Kidney (tissue), 14 donors: ENCODE results near the gene SPTBN5. TPM values are rescaled to one million over a fixed set of nuclear protein-coding genes. Genes with fewer than 3 reads are reported as not detected.

Source experiments
- DNase-seq, 5 donors: peaks; one replicate each; pipeline ENCODE4 v3.0.0-alpha.2; 2013 to 2020
- FAIRE-seq: peaks from 2 replicates; lab custom pipeline; 2012; peaks lifted over from hg19 to GRCh38; lab: Jason Lieb, UNC
- H3K27ac ChIP-seq, 2 donors: one replicate each; pipeline ENCODE4 v1.7.0; 2013; ENCODE audit warnings: low read depth in 2 of 2, low read length in 2 of 2, inconsistent platforms in 1 of 2
- H3K27me3 ChIP-seq: one replicate; pipeline ENCODE4 v1.7.1; 2013; ENCODE audit warnings: low read length, inconsistent platforms; ENCODE audit not compliant: control insufficient read depth, insufficient read depth
- H3K36me3 ChIP-seq, 3 donors: one replicate each; pipeline versions ENCODE4 v1.7.0 to v1.7.1; 2013; ENCODE audit warnings: low read length in 3 of 3, control low read depth in 1 of 3, inconsistent platforms in 1 of 3; ENCODE audit not compliant: insufficient read depth in 3 of 3, control insufficient read depth in 2 of 3
- H3K4me1 ChIP-seq, 3 donors: one replicate each; pipeline versions ENCODE4 v1.7.0 to v1.7.1; 2013; ENCODE audit warnings: low read length in 3 of 3, inconsistent platforms in 1 of 3, low read depth in 1 of 3; ENCODE audit not compliant: control insufficient read depth in 2 of 3, insufficient read depth in 2 of 3
- H3K4me3 ChIP-seq, 3 donors: one replicate each; pipeline versions ENCODE4 v1.7.0 to v1.8.1; 2013; ENCODE audit warnings: low read length in 3 of 3, control low read depth in 1 of 3, inconsistent platforms in 1 of 3
- H3K9ac ChIP-seq, 3 donors: one replicate each; pipeline versions ENCODE4 v1.7.0 to v1.7.1; 2013; ENCODE audit warnings: low read length in 3 of 3, control low read depth in 1 of 3, inconsistent platforms in 1 of 3
- H3K9me3 ChIP-seq, 3 donors: one replicate each; pipeline versions ENCODE4 v1.7.0 to v1.7.1; 2013; ENCODE audit warnings: low read length in 3 of 3, control low read depth in 1 of 3, inconsistent platforms in 1 of 3; ENCODE audit not compliant: control insufficient read depth in 2 of 3, insufficient read depth in 1 of 3
- intact Hi-C: fragments of 100-400 bp; cut with DNase I; formaldehyde crosslinking; loops from one replicate; pipeline ENCODE4 v1.11.1; 2022
- polyA plus RNA-seq: library from polyadenylated mRNA; stranded (reverse); fragments of 350-450 nt; fragmentation: Illumina TruSeq; extraction: RNeasy Lipid Tissue Mini Kit (QIAGEN cat#74804); gene quantifications from one replicate; pipeline ENCODE4 v1.2.3, GENCODE V29; 2014; ENCODE audit warnings: low read depth, low replicate concordance; ENCODE audit not compliant: insufficient read depth
- total RNA-seq: library from RNA; stranded (reverse); fragmentation: NEBNext Ultra II Directional; extraction: Animal tissue kit (Norgen Biotek cat#: 25700); gene quantifications from one replicate; pipeline ENCODE4 v1.2.1, GENCODE V29; 2021
- TF ChIP-seq, protein P1 (sequence below): IDR thresholded peaks from 3 replicates; pipeline ENCODE4 v1.5.1; 2012; ENCODE audit warnings: mild to moderate bottlenecking, moderate library complexity, borderline replicate concordance; ENCODE audit not compliant: insufficient read depth; ENCODE audit errors: extremely low read depth
- donor health status: control.
- donor health status: control.
- donor health status: control.
- donor health status: control.
- donor health status: control.
- donor health status: DM: yes; HTN: yes; CAD: no.
- donor health status: Normal renal cell carcinoma (clear cell type).

The SPTBN5 gene
- total and polyA plus RNA-seq, 2 donors from 2014 or later: 1.2 to 2.6 TPM

DNA sequence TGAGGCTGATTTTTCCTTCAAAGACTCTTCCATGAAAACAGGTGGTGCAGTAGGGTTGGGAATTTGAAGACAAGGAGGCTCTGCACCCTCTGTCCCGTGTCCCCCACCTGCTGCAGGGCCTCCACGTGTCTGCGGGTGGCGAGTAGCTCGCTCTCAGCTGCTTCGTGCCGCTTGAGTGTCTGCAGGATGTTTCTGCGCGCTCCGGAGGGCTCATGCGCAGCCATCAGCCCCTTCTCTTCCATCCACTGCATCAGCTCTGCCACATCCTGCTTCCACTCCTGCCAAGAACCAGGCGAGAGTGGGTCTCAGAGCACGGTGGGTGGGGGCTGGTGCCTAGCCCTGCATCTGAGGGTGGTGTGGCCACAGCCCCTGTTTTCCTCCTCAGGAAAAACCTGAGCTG is 17.8 kb downstream of the SPTBN5 start:
- H3K4me3 ChIP-seq: no peak overlapping the region
- H3K27me3 ChIP-seq: no peaks in the 10 kb centered on the region
- TF ChIP-seq, protein P1, sequence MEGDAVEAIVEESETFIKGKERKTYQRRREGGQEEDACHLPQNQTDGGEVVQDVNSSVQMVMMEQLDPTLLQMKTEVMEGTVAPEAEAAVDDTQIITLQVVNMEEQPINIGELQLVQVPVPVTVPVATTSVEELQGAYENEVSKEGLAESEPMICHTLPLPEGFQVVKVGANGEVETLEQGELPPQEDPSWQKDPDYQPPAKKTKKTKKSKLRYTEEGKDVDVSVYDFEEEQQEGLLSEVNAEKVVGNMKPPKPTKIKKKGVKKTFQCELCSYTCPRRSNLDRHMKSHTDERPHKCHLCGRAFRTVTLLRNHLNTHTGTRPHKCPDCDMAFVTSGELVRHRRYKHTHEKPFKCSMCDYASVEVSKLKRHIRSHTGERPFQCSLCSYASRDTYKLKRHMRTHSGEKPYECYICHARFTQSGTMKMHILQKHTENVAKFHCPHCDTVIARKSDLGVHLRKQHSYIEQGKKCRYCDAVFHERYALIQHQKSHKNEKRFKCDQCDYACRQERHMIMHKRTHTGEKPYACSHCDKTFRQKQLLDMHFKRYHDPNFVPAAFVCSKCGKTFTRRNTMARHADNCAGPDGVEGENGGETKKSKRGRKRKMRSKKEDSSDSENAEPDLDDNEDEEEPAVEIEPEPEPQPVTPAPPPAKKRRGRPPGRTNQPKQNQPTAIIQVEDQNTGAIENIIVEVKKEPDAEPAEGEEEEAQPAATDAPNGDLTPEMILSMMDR: no peak
- no peaks in the 10 kb centered on the region for H3K9me3 ChIP-seq
- no peak for FAIRE-seq
- intact Hi-C loops: no loop called here
- H3K36me3 ChIP-seq: no peaks in the 10 kb centered on the region
- no peak for DNase-seq
- H3K9ac ChIP-seq: no peak overlapping the region
- H3K27ac ChIP-seq: no peak overlapping the region
- H3K4me1 ChIP-seq: no peaks in the 10 kb centered on the region

DNA sequence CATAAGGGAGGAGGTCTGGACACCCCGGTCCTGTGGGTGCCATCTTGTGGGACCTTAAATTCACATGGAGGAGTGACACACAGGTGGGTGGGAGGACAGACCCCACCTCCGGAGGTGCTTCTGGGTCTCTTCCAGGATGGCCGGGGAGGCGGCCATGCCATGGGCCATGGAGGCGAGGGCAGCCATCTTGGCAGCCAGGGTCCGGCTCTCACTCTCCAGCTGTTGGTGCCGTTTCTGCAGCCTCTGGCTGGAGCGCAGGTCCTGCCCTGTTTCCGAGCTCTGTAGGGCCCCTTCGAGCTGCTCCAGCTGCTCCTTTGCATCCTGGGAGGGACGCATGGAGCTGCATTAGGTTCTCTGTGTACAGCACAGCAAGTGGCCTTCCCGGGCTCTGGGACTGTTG is 19.1 kb downstream of the SPTBN5 start:
- H3K27me3 ChIP-seq: no peaks in the 10 kb centered on the region
- H3K4me1 ChIP-seq: no peaks in the 10 kb centered on the region
- H3K9me3 ChIP-seq: no peaks in the 10 kb centered on the region
- intact Hi-C loops: no loop called here
- no peak overlapping the region for H3K9ac ChIP-seq
- no peak overlapping the region for H3K27ac ChIP-seq
- H3K36me3 ChIP-seq: no peaks in the 10 kb centered on the region
- no peak overlapping the region for H3K4me3 ChIP-seq
- DNase-seq: no peak
- FAIRE-seq: no peak
- TF ChIP-seq, protein P1: no peak

DNA sequence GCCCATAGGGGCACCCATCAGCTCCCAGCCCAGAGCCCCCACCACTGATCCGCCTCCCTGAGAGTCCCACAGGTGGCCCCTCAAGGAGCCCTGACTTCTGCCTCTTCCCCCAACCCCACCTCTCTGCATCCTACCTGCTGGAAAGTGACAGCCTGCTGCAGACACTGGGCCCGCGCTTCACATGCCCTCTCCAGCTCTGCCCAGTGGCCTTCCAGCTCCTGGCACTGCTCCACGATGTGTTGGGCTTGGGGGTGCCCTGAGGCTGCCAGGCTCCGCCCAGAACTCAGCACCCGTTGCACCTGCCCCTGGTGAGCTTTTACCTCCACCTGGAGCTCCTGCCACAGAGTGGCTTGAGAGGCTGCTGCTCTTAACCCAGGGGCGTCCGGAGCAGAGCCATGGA is 20.1 kb downstream of the SPTBN5 start:
- Histone ChIP-seq H3K4me3 (no peak overlapping the region), H3K27me3 (no peaks in the 10 kb centered on the region), H3K27ac (no peak overlapping the region), H3K9ac (no peak overlapping the region), H3K36me3 (no peaks in the 10 kb centered on the region), H3K4me1 (no peaks in the 10 kb centered on the region), H3K9me3 (no peaks in the 10 kb centered on the region)
- FAIRE-seq: no peak
- TF ChIP-seq, protein P1: no peak
- no peak for DNase-seq
- intact Hi-C loops: no loop called here

DNA sequence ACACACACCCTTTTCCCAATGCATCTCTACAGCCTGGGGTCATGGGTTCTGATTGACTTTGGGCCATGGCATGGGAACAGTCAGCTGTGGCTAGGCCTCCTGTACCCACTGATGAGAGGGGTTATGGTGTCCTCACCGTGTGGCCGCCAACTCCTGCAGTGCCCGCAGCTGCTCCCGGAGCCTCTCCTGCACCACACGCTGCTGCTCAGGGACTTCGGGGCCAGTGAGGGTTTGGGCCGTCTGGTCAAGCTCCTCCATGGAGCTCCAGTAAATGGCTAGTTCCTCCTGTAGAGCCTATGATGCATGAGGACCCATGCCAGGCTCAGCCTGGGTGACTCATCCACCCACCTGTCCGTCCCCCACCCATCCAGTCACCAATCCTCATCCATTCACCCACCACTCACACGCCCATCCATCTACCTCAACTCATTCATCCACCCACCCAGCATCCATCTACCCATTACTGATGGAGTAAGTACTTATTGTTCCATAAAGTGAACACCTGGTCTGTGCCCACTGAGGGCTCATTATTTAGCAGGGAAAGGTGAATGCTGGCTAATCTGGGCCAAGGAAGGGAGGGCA is 21.6 kb downstream of the SPTBN5 start:
- FAIRE-seq (no peak), DNase-seq (no peak)
- no peak overlapping the region for H3K4me3 ChIP-seq
- H3K27me3 ChIP-seq: no peaks in the 10 kb centered on the region
- H3K27ac ChIP-seq: no peak overlapping the region
- intact Hi-C loops: no loop called here
- H3K36me3 ChIP-seq: no peaks in the 10 kb centered on the region
- H3K9me3 ChIP-seq: no peaks in the 10 kb centered on the region
- no peaks in the 10 kb centered on the region for H3K4me1 ChIP-seq
- H3K9ac ChIP-seq: no peak overlapping the region
- TF ChIP-seq, protein P1: no peak
